H1 (cell line): ENCODE measurements around the gene PRKAG1. TPM values are rescaled to one million over a fixed set of nuclear protein-coding genes. Genes with fewer than 3 reads are reported as not detected.
A peak's percentile ranks its signal among the peaks of the same experiment; 100 is the strongest.

Experiments used
- CTCF ChIA-PET: fragments of 300-600 bp; sonication (Branson Sonifier 250); formaldehyde crosslinking; loops from one replicate; lab custom pipeline; 2021; ENCODE audit not compliant: partially characterized antibody; lab: Charles Lee
- POLR2A ChIA-PET: fragments of 300-600 bp; sonication (Branson Sonifier 250); formaldehyde crosslinking; loops from one replicate; lab custom pipeline; 2021; ENCODE audit warnings: inconsistent platforms; ENCODE audit not compliant: partially characterized antibody; lab: Charles Lee
- DNase-seq, 2 experiments: peaks; one replicate each; pipeline versions ENCODE4 v3.0.0 to v3.0.0-alpha.2; 2010 to 2022; ENCODE audit warnings: low spot score in 2 of 2, low read depth in 1 of 2, mixed read lengths in 1 of 2
- FAIRE-seq: peaks from 2 replicates; lab custom pipeline; 2011; peaks lifted over from hg19 to GRCh38; lab: Jason Lieb, UNC
- H2AFZ ChIP-seq: 2 replicates; pipeline ENCODE4 v1.8.1; 2012; ENCODE audit warnings: low read length, inconsistent platforms
- H2AK5ac ChIP-seq: 2 replicates; pipeline ENCODE4 v1.6.1; 2013; ENCODE audit warnings: low read depth, low read length
- H2BK120ac ChIP-seq: replicated peaks from 2 replicates; pipeline ENCODE3; 2013; ENCODE audit warnings: low read depth, low read length, inconsistent platforms
- H2BK12ac ChIP-seq: 2 replicates; pipeline ENCODE4 v1.6.1; 2013; ENCODE audit warnings: low read depth, low read length
- H2BK15ac ChIP-seq: 2 replicates; pipeline ENCODE4 v1.6.1; 2013; ENCODE audit warnings: low read length
- H2BK20ac ChIP-seq: 2 replicates; pipeline ENCODE4 v1.6.1; 2013; ENCODE audit warnings: low read length
- H2BK5ac ChIP-seq: 2 replicates; pipeline ENCODE4 v1.6.1; 2013; ENCODE audit warnings: low read depth, low read length
- H3K14ac ChIP-seq: 2 replicates; pipeline ENCODE4 v1.6.1; 2013; ENCODE audit warnings: inconsistent platforms; ENCODE audit not compliant: insufficient read length
- H3K18ac ChIP-seq: 2 replicates; pipeline ENCODE4 v1.6.1; 2013; ENCODE audit warnings: low read length; ENCODE audit errors: extremely low read depth
- H3K23ac ChIP-seq: 2 replicates; pipeline ENCODE4 v1.6.1; 2013; ENCODE audit warnings: inconsistent platforms; ENCODE audit not compliant: insufficient read length
- H3K23me2 ChIP-seq: 2 replicates; pipeline ENCODE4 v1.6.1; 2013; ENCODE audit warnings: low read depth, low read length
- H3K27ac ChIP-seq: 2 replicates; pipeline ENCODE4 v1.6.1; 2011; ENCODE audit warnings: low read depth, low read length, inconsistent platforms
- H3K27me3 ChIP-seq, 4 experiments: replicated peaks in 1 of 4; 1 replicate in 1 of 4; 2 replicates in 3 of 4; pipeline versions ENCODE4 v1.6.1 to v1.8.1; 2011 to 2013; ENCODE audit warnings: low read length in 3 of 4, mild to moderate bottlenecking in 3 of 4, inconsistent platforms in 2 of 4, mixed read lengths in 2 of 4, moderate library complexity in 1 of 4; ENCODE audit not compliant: control insufficient read depth in 3 of 4, insufficient read depth in 3 of 4; ENCODE audit errors: extremely low read depth in 1 of 4
- H3K36me3 ChIP-seq, 4 experiments: 2 replicates each; pipeline versions ENCODE4 v1.6.1 to v1.8.1; 2011 to 2013; ENCODE audit warnings: mild to moderate bottlenecking in 4 of 4, low read length in 3 of 4, moderate library complexity in 2 of 4, control low read depth in 1 of 4, inconsistent platforms in 1 of 4; ENCODE audit not compliant: insufficient read depth in 4 of 4, control insufficient read depth in 2 of 4
- H3K4ac ChIP-seq: replicated peaks from 2 replicates; pipeline ENCODE3; 2013; ENCODE audit warnings: low read length, low read depth, mixed read lengths, inconsistent platforms; ENCODE audit not compliant: insufficient read length
- H3K4me1 ChIP-seq, 4 experiments: replicated peaks in 1 of 4; 1 replicate in 1 of 4; 2 replicates in 3 of 4; pipeline versions ENCODE4 v1.6.1 to v1.8.1; 2011 to 2013; ENCODE audit warnings: low read length in 3 of 4, inconsistent platforms in 2 of 4, mixed read lengths in 1 of 4; ENCODE audit not compliant: insufficient read depth in 4 of 4, control insufficient read depth in 3 of 4
- H3K4me2 ChIP-seq, 2 experiments: 2 replicates each; pipeline versions ENCODE4 v1.6.1 to v1.8.1; 2011 to 2013; ENCODE audit warnings: low read depth in 2 of 2, low read length in 2 of 2, control low read depth in 1 of 2, inconsistent platforms in 1 of 2, mild to moderate bottlenecking in 1 of 2; ENCODE audit not compliant: insufficient read depth in 1 of 2
- H3K4me3 ChIP-seq, 4 experiments: fragments of 200-600, 300-600 bp in 1 of 4; sonication (generic), shearing (Covaris generic), sonication (Bioruptor Twin) in 1 of 4; 2 replicates each; pipeline versions ENCODE4 v1.5.1 to v1.8.1; 2011 to 2016; ENCODE audit warnings: low read length in 4 of 4, low read depth in 3 of 4, control low read depth in 2 of 4, inconsistent platforms in 2 of 4, mild to moderate bottlenecking in 2 of 4, mixed read lengths in 1 of 4, moderate library complexity in 1 of 4; ENCODE audit not compliant: insufficient read depth in 2 of 4; ENCODE audit errors: extremely low read depth in 1 of 4
- H3K56ac ChIP-seq: replicated peaks from 2 replicates; pipeline ENCODE3; 2013; ENCODE audit warnings: low read depth, mild to moderate bottlenecking, mixed read lengths, low read length, inconsistent platforms; ENCODE audit not compliant: insufficient read length
- H3K79me1 ChIP-seq: 2 replicates; pipeline ENCODE4 v1.6.1; 2013; ENCODE audit warnings: low read depth, low read length, control low read depth
- H3K79me2 ChIP-seq, 2 experiments: 2 replicates each; pipeline versions ENCODE4 v1.6.1 to v1.8.1; 2012 to 2013; ENCODE audit warnings: low read length in 2 of 2, mild to moderate bottlenecking in 2 of 2, inconsistent platforms in 1 of 2; ENCODE audit not compliant: insufficient read depth in 2 of 2, control insufficient read depth in 1 of 2
- H3K9ac ChIP-seq, 4 experiments: replicated peaks in 1 of 4; 1 replicate in 1 of 4; 2 replicates in 3 of 4; pipeline versions ENCODE4 v1.6.1 to v1.8.1; 2011 to 2013; ENCODE audit warnings: low read depth in 3 of 4, low read length in 3 of 4, control low read depth in 2 of 4, mild to moderate bottlenecking in 2 of 4, moderate library complexity in 2 of 4, inconsistent platforms in 1 of 4; ENCODE audit errors: extremely low read depth in 1 of 4
- H3K9me3 ChIP-seq, 2 experiments: 2 replicates each; pipeline versions ENCODE4 v1.6.1 to v1.8.1; 2012 to 2013; ENCODE audit warnings: mild to moderate bottlenecking in 2 of 2, moderate library complexity in 2 of 2, control low read depth in 1 of 2, inconsistent platforms in 1 of 2, low read depth in 1 of 2, low read length in 1 of 2, mixed read lengths in 1 of 2; ENCODE audit not compliant: insufficient read depth in 2 of 2
- H4K20me1 ChIP-seq, 2 experiments: replicated peaks in 1 of 2; 2 replicates each; pipeline versions ENCODE3 to v1.8.1; 2011 to 2013; ENCODE audit warnings: inconsistent platforms in 2 of 2, low read length in 2 of 2, mild to moderate bottlenecking in 1 of 2; ENCODE audit not compliant: insufficient read depth in 2 of 2, control insufficient read depth in 1 of 2
- H4K5ac ChIP-seq: 2 replicates; pipeline ENCODE4 v1.6.1; 2013; ENCODE audit warnings: low read length, low read depth, mixed read lengths, inconsistent platforms; ENCODE audit not compliant: insufficient read length
- H4K8ac ChIP-seq: 2 replicates; pipeline ENCODE4 v1.8.0; 2013; ENCODE audit warnings: mild to moderate bottlenecking, moderate library complexity, low read length, inconsistent platforms; ENCODE audit not compliant: insufficient read depth; ENCODE audit errors: extremely low read depth
- H4K91ac ChIP-seq: replicated peaks from 2 replicates; pipeline ENCODE3; 2013; ENCODE audit warnings: low read length, mixed read lengths, inconsistent platforms; ENCODE audit not compliant: insufficient read length
- BACH1 ChIP-seq: IDR thresholded peaks from 2 replicates; pipeline ENCODE4 v1.6.1; 2012; ENCODE audit warnings: low read length, improper control_type of control experiment
- EZH2 ChIP-seq: fragments of 200-600 bp; sonication (generic); IDR thresholded peaks from 2 replicates; pipeline ENCODE4 v1.7.1; 2012; ENCODE audit warnings: low read depth, mild to moderate bottlenecking, moderate library complexity, low read length, inconsistent platforms; ENCODE audit not compliant: severe bottlenecking
- RBBP5 ChIP-seq: IDR thresholded peaks from 2 replicates; pipeline ENCODE4 v1.7.1; 2012; ENCODE audit warnings: low read depth, mild to moderate bottlenecking, inconsistent platforms, low read length, moderate library complexity, borderline replicate concordance
- SP2 ChIP-seq: IDR thresholded peaks from 2 replicates; pipeline ENCODE4 v1.6.1; 2012; ENCODE audit warnings: mild to moderate bottlenecking, low read length, inconsistent platforms
- TBP ChIP-seq: IDR thresholded peaks from 2 replicates; pipeline ENCODE4 v1.6.1; 2011; ENCODE audit warnings: low read depth, low read length, improper control_type of control experiment
- WGBS, 2 experiments: shearing (Covaris generic) in 1 of 2; methylation state at CpG; one replicate each; pipeline versions ENCODE4 v1.1.6 to v1.1.7; 2013 to 2015; ENCODE audit warnings: low lambda C conversion rate in 2 of 2, mixed read lengths in 2 of 2, inconsistent platforms in 1 of 2, low coverage in 1 of 2, missing lambda C conversion rate in 1 of 2; ENCODE audit not compliant: insufficient replicate concordance in 2 of 2, insufficient coverage in 1 of 2, insufficient read length in 1 of 2; ENCODE audit errors: extremely low coverage in 1 of 2, missing lambda C conversion rate in 1 of 2; 5-methylcytosine and 5-hydroxymethylcytosine counted together
- polyA plus RNA-seq, 7 experiments: library from polyadenylated mRNA; depleted of rRNA in 3 of 7; stranded (reverse) in 5 of 7; unstranded in 2 of 7; fragments of >200 nt in 5 of 7; fragments of 200-250 nt in 2 of 7; gene quantifications; 1 replicate in 5 of 7; 2 replicates in 1 of 7; 4 replicates in 1 of 7; pipeline versions ENCODE4 v1.2.1 to v1.2.3, GENCODE V29; 2011 to 2013; ENCODE audit warnings: missing spikeins in 2 of 7, mixed read lengths in 2 of 7
- total RNA-seq: library from RNA; stranded (reverse); fragmentation: NEBNext Ultra II Directional; extraction: Animal tissue kit (Norgen Biotek cat#: 25700); gene quantifications from 2 replicates; pipeline ENCODE4 v1.2.1, GENCODE V29; 2021
- TF ChIP-seq, protein P1 (sequence below), 3 experiments: IDR thresholded peaks; 1 replicate in 2 of 3; 2 replicates in 1 of 3; pipeline versions ENCODE4 v1.5.1 to v1.6.1; 2011; ENCODE audit warnings: low read length in 3 of 3, mild to moderate bottlenecking in 3 of 3, inconsistent platforms in 2 of 3, low read depth in 1 of 3, moderate library complexity in 1 of 3; ENCODE audit not compliant: insufficient read depth in 1 of 3; ENCODE audit errors: control extremely low read depth in 1 of 3
- TF ChIP-seq, protein P2 (sequence below): IDR thresholded peaks from 2 replicates; pipeline ENCODE4 v1.6.1; 2012; ENCODE audit warnings: inconsistent platforms

Gene PRKAG1
- total and polyA plus RNA-seq, 2 of the 8 experiments (the other 6 are each of a cell fraction or from before 2014, with no cell fraction given): 38.6 to 57.5 TPM

DNA sequence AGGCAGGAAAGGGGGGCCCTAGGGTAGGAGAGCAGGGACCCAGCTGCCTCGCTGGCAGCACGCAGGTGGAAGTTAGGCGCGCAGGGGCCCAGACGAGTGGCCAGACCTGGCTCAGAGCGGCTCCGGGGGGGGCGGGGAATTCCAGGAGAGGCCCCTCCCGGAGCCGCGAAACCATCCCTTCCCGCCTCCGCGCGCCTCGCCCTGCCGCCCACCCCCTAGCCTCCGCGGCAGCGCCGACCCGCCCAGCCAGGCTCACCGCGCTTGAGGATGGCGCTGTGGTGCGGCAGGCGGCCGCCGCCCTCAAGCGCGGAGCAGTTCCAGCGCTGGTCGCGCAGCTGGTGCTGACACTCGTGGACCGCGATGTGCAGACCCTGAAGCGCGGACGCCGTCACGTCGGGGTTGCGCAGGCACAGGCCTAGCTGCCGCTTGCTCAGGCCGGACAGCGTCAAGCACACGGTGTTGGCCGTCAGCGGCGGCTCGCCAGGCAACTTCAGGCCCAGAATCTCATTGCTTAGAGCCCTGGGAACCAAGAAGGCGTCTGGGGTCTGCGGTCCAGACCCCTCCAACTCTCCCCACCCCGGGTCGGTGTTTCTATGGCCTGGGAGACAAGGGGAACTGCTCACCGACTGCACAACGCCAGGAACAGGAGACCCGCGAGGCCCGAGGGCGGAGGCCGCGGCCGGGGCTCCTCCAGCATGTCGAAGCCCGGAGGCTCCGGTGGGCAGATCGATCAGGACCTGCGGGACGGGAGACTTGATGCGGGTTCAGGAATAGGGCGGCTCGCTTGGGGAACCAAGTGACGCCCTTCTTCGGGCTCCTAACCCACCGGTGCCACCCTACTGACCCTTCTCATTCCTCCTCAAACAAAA, 48.5 kb downstream of the PRKAG1 start:
- Histone ChIP-seq H3K9ac (no peak overlapping the region), H2BK12ac (peak overlapping the region; percentile 68; the same call in 1 of the 2 replicates), H2BK120ac (peak overlapping the region; percentile 54), H3K36me3 (no peaks in the 10 kb centered on the region; a peak in 1 of 8 replicates), H4K5ac (no peak overlapping the region), H3K23ac (no peak overlapping the region), H3K23me2 (peaks cover 6% of the 10 kb centered on the region; the same call in 1 of the 2 replicates), H2AFZ (peak overlapping the region; percentile 68; the same call in 1 of the 2 replicates), H2BK20ac (0 out of 2 replicates have a peak overlapping the region, but pooled peaks have one; percentile 90), H3K4me1 (peaks cover 28 to 49% (median 42%) of the 10 kb centered on the region in 4 experiments), H2AK5ac (no peak overlapping the region), H3K9me3 (no peaks in the 10 kb centered on the region), H3K56ac (no peak overlapping the region), H4K8ac (no peak overlapping the region), H3K4me3 (peak overlapping the region; percentile 11 to 56 (median 32); a peak in 7 of 8 replicates), H3K4me2 (peak overlapping the region; percentile 87 to 96), H3K4ac (no peak overlapping the region), H3K27me3 (peaks cover 48 to 81% (median 79%) of the 10 kb centered on the region in 4 experiments), H3K79me2 (no peaks in the 10 kb centered on the region), H3K18ac (peak overlapping the region; percentile 71; the same call in 1 of the 2 replicates), H2BK5ac (peak overlapping the region; percentile 55; the same call in 1 of the 2 replicates), H4K20me1 (peaks cover 0 to 10% of the 10 kb centered on the region in 2 experiments), H3K27ac (no peak overlapping the region), H3K79me1 (no peaks in the 10 kb centered on the region), H2BK15ac (peak overlapping the region; percentile 99; the same call in 1 of the 2 replicates), H3K14ac (no peak overlapping the region), H4K91ac (no peak overlapping the region)
- CTCF ChIA-PET: interaction anchor here (0.7 to 40.8 kb wide), 11 partner anchors 11 to 369 kb away, joined by 3 to 1336 read pairs (median 4); partner anchors contain the start of genes ARF3, DDN and WNT1
- FAIRE-seq (no peak), DNase-seq (peak in 1 of 2 experiments; percentile 69)
- POLR2A ChIA-PET: interaction anchor here (0.9 to 6.9 kb wide), 12 partner anchors 9 to 155 kb away, joined by 3 to 65 read pairs (median 6); partner anchors contain the start of genes ARF3, DDN, RND1 and WNT1
- 4% methylated on average over 61 of the region's 77 CpGs; no CpG with 5 or more reads in 1 of the 2 experiments for WGBS, 2 experiments
- TF ChIP-seq RBBP5: 0 out of 2 replicates have a peak, but pooled peaks have one; percentile 35
- TF ChIP-seq, protein P1, sequence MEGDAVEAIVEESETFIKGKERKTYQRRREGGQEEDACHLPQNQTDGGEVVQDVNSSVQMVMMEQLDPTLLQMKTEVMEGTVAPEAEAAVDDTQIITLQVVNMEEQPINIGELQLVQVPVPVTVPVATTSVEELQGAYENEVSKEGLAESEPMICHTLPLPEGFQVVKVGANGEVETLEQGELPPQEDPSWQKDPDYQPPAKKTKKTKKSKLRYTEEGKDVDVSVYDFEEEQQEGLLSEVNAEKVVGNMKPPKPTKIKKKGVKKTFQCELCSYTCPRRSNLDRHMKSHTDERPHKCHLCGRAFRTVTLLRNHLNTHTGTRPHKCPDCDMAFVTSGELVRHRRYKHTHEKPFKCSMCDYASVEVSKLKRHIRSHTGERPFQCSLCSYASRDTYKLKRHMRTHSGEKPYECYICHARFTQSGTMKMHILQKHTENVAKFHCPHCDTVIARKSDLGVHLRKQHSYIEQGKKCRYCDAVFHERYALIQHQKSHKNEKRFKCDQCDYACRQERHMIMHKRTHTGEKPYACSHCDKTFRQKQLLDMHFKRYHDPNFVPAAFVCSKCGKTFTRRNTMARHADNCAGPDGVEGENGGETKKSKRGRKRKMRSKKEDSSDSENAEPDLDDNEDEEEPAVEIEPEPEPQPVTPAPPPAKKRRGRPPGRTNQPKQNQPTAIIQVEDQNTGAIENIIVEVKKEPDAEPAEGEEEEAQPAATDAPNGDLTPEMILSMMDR (IDR thresholded peaks at IDR 0.05; ENCODE audit: control extremely low read depth in 1 of 3, insufficient read depth in 1 of 3, low read depth in 1 of 3, low read length in 3 of 3): peak in 1 of 3 experiments; percentile 8; a peak in 1 of 4 replicates
- TF ChIP-seq TBP: no peak
- TF ChIP-seq EZH2: peak; percentile 88
- TF ChIP-seq, protein P2, sequence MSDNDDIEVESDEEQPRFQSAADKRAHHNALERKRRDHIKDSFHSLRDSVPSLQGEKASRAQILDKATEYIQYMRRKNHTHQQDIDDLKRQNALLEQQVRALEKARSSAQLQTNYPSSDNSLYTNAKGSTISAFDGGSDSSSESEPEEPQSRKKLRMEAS: peak; percentile 62; the same call in 1 of the 2 replicates
- peak; percentile 24; the same call in 1 of the 2 replicates for TF ChIP-seq BACH1
- no peak for TF ChIP-seq SP2
